HCT116 (cell line): ENCODE results near the gene RBKS. TPM values are rescaled to one million over a fixed set of nuclear protein-coding genes. Genes with fewer than 3 reads are reported as not detected.

ENCODE experiments used
- ATAC-seq: fragments of 200-7000 bp; cut with Tn5 transposase; 2 replicates; pipeline ENCODE4 v1.9.1; 2020; ENCODE audit warnings: mild to moderate bottlenecking, moderate library complexity
- BruUV-seq: library from RNA; stranded (reverse); fragments of 400-500 nt; replicated peaks from 2 replicates; lab custom pipeline; 2021; lab: Mats Ljungman, UMichigan
- CTCF ChIA-PET: fragments of 300-600 bp; sonication (Branson Sonifier 250); formaldehyde crosslinking; loops from one replicate; lab custom pipeline; 2021; ENCODE audit warnings: antibody characterized with exemption; lab: Charles Lee
- POLR2A ChIA-PET: fragments of 300-600, 350-600 bp; sonication (Branson Sonifier 250); formaldehyde crosslinking; loops from one replicate; lab custom pipeline; 2021; ENCODE audit warnings: antibody characterized with exemption; lab: Charles Lee
- RAD21 ChIA-PET, 2 experiments: fragments of 300-600 bp; sonication (Branson Sonifier 250); formaldehyde crosslinking; loops; one replicate each; lab custom pipeline; 2023; ENCODE audit warnings: low total read pairs in 2 of 2; ENCODE audit not compliant: uncharacterized antibody in 2 of 2, unreplicated experiment in 2 of 2, low non-redundant PET in 1 of 2; lab: Charles Lee
- DNase-seq: peaks from one replicate; pipeline ENCODE4 v3.0.0-alpha.2; 2010; ENCODE audit warnings: low read depth, low spot score
- H2AFZ ChIP-seq: fragments of 200-600 bp; shearing (Covaris generic), sonication (generic); 2 replicates; pipeline ENCODE4 v1.6.1; 2017; ENCODE audit warnings: low read depth, mixed run types, mixed read lengths, antibody characterized with exemption, low read length; ENCODE audit not compliant: poor library complexity, severe bottlenecking
- H3K27ac ChIP-seq: 2 replicates; pipeline ENCODE4 v1.5.1; 2012; ENCODE audit warnings: low read depth, low read length
- H3K27me3 ChIP-seq: fragments of 200-600 bp; sonication (generic); 2 replicates; pipeline ENCODE4 v1.6.1; 2016; ENCODE audit warnings: mixed run types, low read length, mixed read lengths; ENCODE audit not compliant: insufficient read depth
- H3K36me3 ChIP-seq, 2 experiments: fragments of 200-500 bp in 1 of 2; fragments of 200-600 bp in 1 of 2; sonication (Bioruptor generic) in 1 of 2; sonication (generic) in 1 of 2; 2 replicates each; pipeline versions ENCODE4 v1.5.1 to v1.6.1; 2014 to 2016; ENCODE audit warnings: low read length in 2 of 2, inconsistent platforms in 1 of 2, mixed read lengths in 1 of 2, mixed run types in 1 of 2; ENCODE audit not compliant: insufficient read depth in 2 of 2, control insufficient read depth in 1 of 2
- H3K4me1 ChIP-seq, 2 experiments: fragments of 200-600 bp in 1 of 2; sonication (generic) in 1 of 2; 2 replicates each; pipeline versions ENCODE4 v1.5.1 to v1.6.1; 2012 to 2017; ENCODE audit warnings: low read length in 2 of 2, inconsistent platforms in 1 of 2, mild to moderate bottlenecking in 1 of 2, mixed read lengths in 1 of 2, mixed run types in 1 of 2, moderate library complexity in 1 of 2; ENCODE audit not compliant: insufficient read depth in 2 of 2, control insufficient read depth in 1 of 2
- H3K4me2 ChIP-seq: fragments of 200-600 bp; sonication (generic); 2 replicates; pipeline ENCODE4 v1.6.1; 2017; ENCODE audit warnings: mixed run types, low read length, mixed read lengths
- H3K4me3 ChIP-seq, 2 experiments: fragments of 200-600 bp in 1 of 2; sonication (generic) in 1 of 2; replicated peaks in 1 of 2; 2 replicates each; pipeline ENCODE4 v1.5.1; 2011 to 2016; ENCODE audit warnings: low read length in 2 of 2, control low read depth in 1 of 2, low read depth in 1 of 2, mild to moderate bottlenecking in 1 of 2, mixed read lengths in 1 of 2, mixed run types in 1 of 2
- H3K79me2 ChIP-seq: fragments of 200-600 bp; sonication (generic); 2 replicates; pipeline ENCODE4 v1.6.1; 2017; ENCODE audit warnings: mild to moderate bottlenecking, mixed run types, low read length, moderate library complexity, mixed read lengths; ENCODE audit not compliant: insufficient read depth
- H3K9ac ChIP-seq: fragments of 200-600 bp; sonication (generic); 2 replicates; pipeline ENCODE4 v1.6.1; 2016; ENCODE audit warnings: low read length, mixed read lengths
- H3K9me2 ChIP-seq: fragments of 200-600 bp; sonication (generic), shearing (Covaris generic); 2 replicates; pipeline ENCODE4 v1.6.1; 2017; ENCODE audit warnings: mixed run types, mild to moderate bottlenecking, moderate library complexity; ENCODE audit not compliant: insufficient read depth
- H3K9me3 ChIP-seq, 2 experiments: fragments of 200-500 bp in 1 of 2; fragments of 200-600 bp in 1 of 2; sonication (Bioruptor generic) in 1 of 2; sonication (generic) in 1 of 2; 2 replicates each; pipeline ENCODE4 v1.6.1; 2014 to 2017; ENCODE audit warnings: low read length in 2 of 2, mixed read lengths in 2 of 2, inconsistent platforms in 1 of 2, low read depth in 1 of 2, mild to moderate bottlenecking in 1 of 2, mixed run types in 1 of 2, moderate library complexity in 1 of 2; ENCODE audit not compliant: control insufficient read depth in 1 of 2, insufficient read depth in 1 of 2
- H4K20me1 ChIP-seq: fragments of 200-600 bp; sonication (generic), shearing (Covaris generic); 2 replicates; pipeline ENCODE4 v1.6.1; 2017; ENCODE audit warnings: mixed run types, mild to moderate bottlenecking, moderate library complexity; ENCODE audit not compliant: insufficient read depth
- ELF1 ChIP-seq: IDR thresholded peaks from 2 replicates; pipeline ENCODE4 v1.6.1; 2012; ENCODE audit warnings: low read depth, borderline replicate concordance
- EZH2phosphoT487 ChIP-seq: fragments of 200-600 bp; IDR thresholded peaks from 2 replicates; pipeline ENCODE4 v1.6.1; 2018; ENCODE audit warnings: antibody characterized with exemption, borderline replicate concordance
- FOSL1 ChIP-seq: IDR thresholded peaks from 2 replicates; pipeline ENCODE4 v1.6.1; 2012; ENCODE audit warnings: low read depth
- RAD21 ChIP-seq: IDR thresholded peaks from 2 replicates; pipeline ENCODE4 v1.6.1; 2012; ENCODE audit warnings: low read depth, mild to moderate bottlenecking
- YY1 ChIP-seq: IDR thresholded peaks from 2 replicates; pipeline ENCODE4 v1.6.1; 2011; ENCODE audit warnings: low read length, low read depth, moderate library complexity, mild to moderate bottlenecking; ENCODE audit not compliant: insufficient replicate concordance; ENCODE audit errors: extremely low read depth
- intact Hi-C: fragments of 100-400 bp; cut with micrococcal nuclease; formaldehyde crosslinking; loops from 2 replicates; pipeline ENCODE4 v1.10.0; 2022
- total RNA-seq: library from RNA; stranded (reverse); gene quantifications from one replicate; pipeline ENCODE4 v1.2.1, GENCODE V29; 2021; ENCODE audit not compliant: unreplicated experiment
- TF ChIP-seq, protein P1 (sequence below): IDR thresholded peaks from 2 replicates; pipeline ENCODE4 v1.6.1; 2012; ENCODE audit warnings: low read depth
- TF ChIP-seq, protein P2 (sequence below), 3 experiments: fragments of 200-600 bp in 1 of 3; sonication (generic) in 1 of 3; IDR thresholded peaks in 2 of 3; conservative IDR thresholded peaks in 1 of 3; 2 replicates each; pipeline ENCODE4 v1.5.1; 2012 to 2017; ENCODE audit warnings: low read depth in 2 of 3, low read length in 2 of 3, antibody characterized with exemption in 1 of 3, borderline replicate concordance in 1 of 3, control low read depth in 1 of 3, mild to moderate bottlenecking in 1 of 3, mixed read lengths in 1 of 3, mixed run types in 1 of 3, moderate library complexity in 1 of 3; ENCODE audit not compliant: insufficient read depth in 1 of 3

Gene RBKS
- total RNA-seq, 1 experiment from 2014 or later: 2.4 TPM

DNA sequence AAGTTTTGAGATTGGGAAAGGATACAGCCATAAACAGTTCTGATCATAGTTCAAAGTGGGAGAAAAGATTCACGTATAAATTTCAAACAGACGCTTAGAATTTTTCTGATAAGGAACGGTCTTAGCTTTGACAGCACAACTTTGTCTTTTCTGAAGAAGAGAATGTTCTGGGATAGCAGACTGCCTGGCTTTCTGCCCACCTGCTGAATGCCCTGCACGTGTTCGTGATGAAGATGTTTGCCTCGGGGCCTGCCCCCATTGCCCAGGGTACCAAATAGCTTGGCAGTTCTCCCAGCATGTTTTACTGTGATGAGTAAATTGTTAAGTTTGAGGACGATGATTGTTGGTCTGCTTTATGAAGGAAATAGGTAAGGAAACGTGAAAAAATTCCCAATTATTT, 114.1 kb downstream of the RBKS start:
- no peaks in the 10 kb centered on the region for H3K9me2 ChIP-seq
- H3K27me3 ChIP-seq: no peaks in the 10 kb centered on the region
- TF ChIP-seq, protein P1, sequence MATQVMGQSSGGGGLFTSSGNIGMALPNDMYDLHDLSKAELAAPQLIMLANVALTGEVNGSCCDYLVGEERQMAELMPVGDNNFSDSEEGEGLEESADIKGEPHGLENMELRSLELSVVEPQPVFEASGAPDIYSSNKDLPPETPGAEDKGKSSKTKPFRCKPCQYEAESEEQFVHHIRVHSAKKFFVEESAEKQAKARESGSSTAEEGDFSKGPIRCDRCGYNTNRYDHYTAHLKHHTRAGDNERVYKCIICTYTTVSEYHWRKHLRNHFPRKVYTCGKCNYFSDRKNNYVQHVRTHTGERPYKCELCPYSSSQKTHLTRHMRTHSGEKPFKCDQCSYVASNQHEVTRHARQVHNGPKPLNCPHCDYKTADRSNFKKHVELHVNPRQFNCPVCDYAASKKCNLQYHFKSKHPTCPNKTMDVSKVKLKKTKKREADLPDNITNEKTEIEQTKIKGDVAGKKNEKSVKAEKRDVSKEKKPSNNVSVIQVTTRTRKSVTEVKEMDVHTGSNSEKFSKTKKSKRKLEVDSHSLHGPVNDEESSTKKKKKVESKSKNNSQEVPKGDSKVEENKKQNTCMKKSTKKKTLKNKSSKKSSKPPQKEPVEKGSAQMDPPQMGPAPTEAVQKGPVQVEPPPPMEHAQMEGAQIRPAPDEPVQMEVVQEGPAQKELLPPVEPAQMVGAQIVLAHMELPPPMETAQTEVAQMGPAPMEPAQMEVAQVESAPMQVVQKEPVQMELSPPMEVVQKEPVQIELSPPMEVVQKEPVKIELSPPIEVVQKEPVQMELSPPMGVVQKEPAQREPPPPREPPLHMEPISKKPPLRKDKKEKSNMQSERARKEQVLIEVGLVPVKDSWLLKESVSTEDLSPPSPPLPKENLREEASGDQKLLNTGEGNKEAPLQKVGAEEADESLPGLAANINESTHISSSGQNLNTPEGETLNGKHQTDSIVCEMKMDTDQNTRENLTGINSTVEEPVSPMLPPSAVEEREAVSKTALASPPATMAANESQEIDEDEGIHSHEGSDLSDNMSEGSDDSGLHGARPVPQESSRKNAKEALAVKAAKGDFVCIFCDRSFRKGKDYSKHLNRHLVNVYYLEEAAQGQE: no peak
- ATAC-seq (no peak), DNase-seq (no peak)
- H4K20me1 ChIP-seq: peaks cover 5% of the 10 kb centered on the region; the same call in 1 of the 2 replicates
- peaks cover 77% of the 10 kb centered on the region for H3K79me2 ChIP-seq
- no peak overlapping the region for H3K4me2 ChIP-seq
- ChIA-PET POLR2A (no interaction called here), CTCF (no interaction called here), RAD21 (no interaction called here)
- no peaks in the 10 kb centered on the region for H3K9me3 ChIP-seq
- H2AFZ ChIP-seq: no peak overlapping the region
- H3K4me1 ChIP-seq: peaks cover 5 to 15% of the 10 kb centered on the region in 2 experiments; a peak in 3 of 4 replicates
- no TSS peak for BruUV-seq
- H3K27ac ChIP-seq: no peak overlapping the region
- peaks cover 6 to 11% of the 10 kb centered on the region in 2 experiments; a peak in 2 of 4 replicates for H3K36me3 ChIP-seq
- intact Hi-C loops: no loop called here
- no peak overlapping the region for H3K4me3 ChIP-seq
- H3K9ac ChIP-seq: no peak overlapping the region

DNA sequence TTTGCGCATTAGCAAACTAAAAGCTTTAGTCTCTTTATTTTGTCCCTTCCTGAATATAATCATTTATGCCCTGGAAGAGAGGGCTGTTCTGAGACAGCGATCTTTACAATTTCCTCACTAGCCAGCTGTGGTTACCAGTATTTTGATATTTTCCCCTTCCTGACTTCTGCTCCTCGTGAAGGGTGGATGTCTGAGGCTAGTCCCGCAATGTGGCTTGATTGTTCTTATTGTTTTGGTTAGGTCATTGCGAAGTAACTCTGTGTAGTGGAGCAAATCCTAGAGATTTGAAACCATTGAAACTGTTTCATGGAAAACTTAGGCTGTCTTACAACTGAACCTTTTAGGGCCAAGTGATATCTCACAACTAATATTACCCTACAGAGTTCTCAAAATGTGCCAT, 116.2 kb downstream of the RBKS start:
- TF ChIP-seq ELF1: no peak
- TF ChIP-seq RAD21: no peak
- TF ChIP-seq EZH2phosphoT487: no peak
- TF ChIP-seq, protein P2, sequence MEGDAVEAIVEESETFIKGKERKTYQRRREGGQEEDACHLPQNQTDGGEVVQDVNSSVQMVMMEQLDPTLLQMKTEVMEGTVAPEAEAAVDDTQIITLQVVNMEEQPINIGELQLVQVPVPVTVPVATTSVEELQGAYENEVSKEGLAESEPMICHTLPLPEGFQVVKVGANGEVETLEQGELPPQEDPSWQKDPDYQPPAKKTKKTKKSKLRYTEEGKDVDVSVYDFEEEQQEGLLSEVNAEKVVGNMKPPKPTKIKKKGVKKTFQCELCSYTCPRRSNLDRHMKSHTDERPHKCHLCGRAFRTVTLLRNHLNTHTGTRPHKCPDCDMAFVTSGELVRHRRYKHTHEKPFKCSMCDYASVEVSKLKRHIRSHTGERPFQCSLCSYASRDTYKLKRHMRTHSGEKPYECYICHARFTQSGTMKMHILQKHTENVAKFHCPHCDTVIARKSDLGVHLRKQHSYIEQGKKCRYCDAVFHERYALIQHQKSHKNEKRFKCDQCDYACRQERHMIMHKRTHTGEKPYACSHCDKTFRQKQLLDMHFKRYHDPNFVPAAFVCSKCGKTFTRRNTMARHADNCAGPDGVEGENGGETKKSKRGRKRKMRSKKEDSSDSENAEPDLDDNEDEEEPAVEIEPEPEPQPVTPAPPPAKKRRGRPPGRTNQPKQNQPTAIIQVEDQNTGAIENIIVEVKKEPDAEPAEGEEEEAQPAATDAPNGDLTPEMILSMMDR (IDR thresholded peaks at IDR 0.05 in 2 of 3, conservative IDR thresholded peaks at IDR 0.05 in 1 of 3; ENCODE audit: borderline replicate concordance in 1 of 3, insufficient read depth in 1 of 3, low read depth in 2 of 3, low read length in 2 of 3): no peak
- TF ChIP-seq, protein P1: no peak
- TF ChIP-seq YY1: no peak
- TF ChIP-seq FOSL1: no peak
- H3K36me3 ChIP-seq: peaks cover 4 to 11% of the 10 kb centered on the region in 2 experiments; a peak in 2 of 4 replicates
- no peak overlapping the region for H2AFZ ChIP-seq
- H3K9ac ChIP-seq: no peak overlapping the region
- H3K4me3 ChIP-seq: no peak overlapping the region
- no peak overlapping the region for H3K27ac ChIP-seq
- H3K9me2 ChIP-seq: no peaks in the 10 kb centered on the region
- H3K4me2 ChIP-seq: no peak overlapping the region
- DNase-seq (no peak), ATAC-seq (no peak)
- POLR2A ChIA-PET: no interaction called here
- intact Hi-C loops: no loop called here
- H3K9me3 ChIP-seq: no peaks in the 10 kb centered on the region
- no peaks in the 10 kb centered on the region for H3K27me3 ChIP-seq
- peaks cover 5 to 19% of the 10 kb centered on the region in 2 experiments; a peak in 3 of 4 replicates for H3K4me1 ChIP-seq
- RAD21 ChIA-PET: no interaction called here
- peaks cover 73% of the 10 kb centered on the region for H3K79me2 ChIP-seq
- no TSS peak for BruUV-seq
- H4K20me1 ChIP-seq: peaks cover 5% of the 10 kb centered on the region; the same call in 1 of the 2 replicates
- CTCF ChIA-PET: no interaction called here
